ENCODE results near the gene CCT7. TPM values are rescaled to one million over a fixed set of nuclear protein-coding genes. Genes with fewer than 3 reads are reported as not detected.

Gene CCT7
- total and polyA plus RNA-seq, 2 of the 8 experiments (the other 6 are each of a cell fraction or from before 2014, with no cell fraction given): 440 to 474 TPM

GRCh38 chr2:73202156-73203054, 31.7 kb upstream of the CCT7 start, which contains the start of gene NOTO:
Gene NOTO (plus strand): TSS chr2:73202574. CDS start chr2:73202667, 93 bp downstream.
- 3% methylated on average over 55 of the region's 87 CpGs; no CpG with 5 or more reads in 1 of the 2 experiments for WGBS, 2 experiments (ENCODE audit: extremely low coverage in 1 of 2, insufficient coverage in 1 of 2, insufficient read length in 1 of 2, insufficient replicate concordance in 2 of 2, low coverage in 1 of 2, low lambda C conversion rate in 2 of 2, missing lambda C conversion rate in 1 of 2)
- Histone ChIP-seq H4K5ac (ENCODE audit: insufficient read length, low read depth, low read length) (peak within 1 kb of the TSS; percentile 19), H3K56ac (replicated peaks; ENCODE audit: insufficient read length, low read depth, low read length) (no peak within 1 kb of the TSS), H2BK120ac (replicated peaks; ENCODE audit: low read depth, low read length) (peak within 1 kb of the TSS; percentile 92), H2BK15ac (ENCODE audit: low read length) (peak within 1 kb of the TSS; percentile 72; the same call in 1 of the 2 replicates), H3K23me2 (ENCODE audit: low read depth, low read length) (peaks cover 10% of the 10 kb centered on the region), H3K18ac (ENCODE audit: extremely low read depth, low read length) (peak within 1 kb of the TSS; percentile 71), H3K79me1 (ENCODE audit: low read depth, low read length) (no peaks in the 10 kb centered on the region), H3K4me2 (ENCODE audit: insufficient read depth in 1 of 2, low read depth in 2 of 2, low read length in 2 of 2) (peak within 1 kb of the TSS; percentile 73 to 80), H3K4me3 (ENCODE audit: extremely low read depth in 1 of 4, insufficient read depth in 2 of 4, low read depth in 3 of 4, low read length in 4 of 4) (peak within 1 kb of the TSS; percentile 26 to 57 (median 42)), H3K9me3 (ENCODE audit: insufficient read depth in 2 of 2, low read depth in 1 of 2, low read length in 1 of 2) (no peaks in the 10 kb centered on the region), H3K23ac (ENCODE audit: insufficient read length) (no peak within 1 kb of the TSS), H3K27ac (ENCODE audit: low read depth, low read length) (no peak within 1 kb of the TSS), H2BK5ac (ENCODE audit: low read depth, low read length) (peak within 1 kb of the TSS; percentile 24; the same call in 1 of the 2 replicates), H3K79me2 (ENCODE audit: control insufficient read depth in 1 of 2, insufficient read depth in 2 of 2, low read length in 2 of 2) (no peaks in the 10 kb centered on the region), H2BK12ac (ENCODE audit: low read depth, low read length) (peak within 1 kb of the TSS; percentile 75; the same call in 1 of the 2 replicates), H2AK5ac (ENCODE audit: low read depth, low read length) (no peak within 1 kb of the TSS), H2BK20ac (ENCODE audit: low read length) (peak within 1 kb of the TSS; percentile 34; the same call in 1 of the 2 replicates), H4K8ac (ENCODE audit: extremely low read depth, insufficient read depth, low read length) (peak within 1 kb of the TSS; percentile 35), H4K20me1 (replicated peaks in 1 of 2; ENCODE audit: control insufficient read depth in 1 of 2, insufficient read depth in 2 of 2, low read length in 2 of 2) (no peaks in the 10 kb centered on the region), H3K4ac (replicated peaks; ENCODE audit: insufficient read length, low read depth, low read length) (peak within 1 kb of the TSS; percentile 85), H3K14ac (ENCODE audit: insufficient read length) (no peak within 1 kb of the TSS), H3K4me1 (replicated peaks in 1 of 4; ENCODE audit: control insufficient read depth in 3 of 4, insufficient read depth in 4 of 4, low read length in 3 of 4) (peaks cover 0 to 2% (median 0%) of the 10 kb centered on the region in 4 experiments; a peak in 2 of 7 replicates), H3K27me3 (replicated peaks in 1 of 4; ENCODE audit: control insufficient read depth in 3 of 4, extremely low read depth in 1 of 4, insufficient read depth in 3 of 4, low read length in 3 of 4) (peaks cover 14 to 34% (median 25%) of the 10 kb centered on the region in 4 experiments), H4K91ac (replicated peaks; ENCODE audit: insufficient read length, low read length) (peak within 1 kb of the TSS; percentile 54), H3K9ac (replicated peaks in 1 of 4; ENCODE audit: extremely low read depth in 1 of 4, low read depth in 3 of 4, low read length in 3 of 4) (no peak within 1 kb of the TSS; a peak in 1 of 7 replicates), H2AFZ (ENCODE audit: low read length) (peak within 1 kb of the TSS; percentile 78; the same call in 1 of the 2 replicates), H3K36me3 (ENCODE audit: control insufficient read depth in 2 of 4, insufficient read depth in 4 of 4, low read length in 3 of 4) (no peaks in the 10 kb centered on the region)
- FAIRE-seq (no peak), DNase-seq (ENCODE audit: low read depth in 1 of 2, low spot score in 2 of 2) (peak in 1 of 2 experiments; percentile 81)
- CTCF ChIA-PET (ENCODE audit: partially characterized antibody): interaction anchor here (0.6 to 2.5 kb wide), 11 partner anchors 10 to 316 kb away, joined by 3 to 18 read pairs (median 4); partner anchors contain the start of genes SMYD5 and SPR
- POLR2A ChIA-PET (ENCODE audit: partially characterized antibody): interaction anchor here (0.7 to 2.5 kb wide), 7 partner anchors 10 to 131 kb away, joined by 3 to 17 read pairs (median 4); partner anchors contain the start of genes CCT7 and SFXN5
- TF ChIP-seq YY1 (IDR thresholded peaks at IDR 0.05; ENCODE audit: low read depth, low read length): no peak
- no peak for TF ChIP-seq RAD21 (IDR thresholded peaks at IDR 0.05 in 1 of 2, conservative IDR thresholded peaks at IDR 0.05 in 1 of 2; ENCODE audit: low read depth in 2 of 2, low read length in 2 of 2)
- TF ChIP-seq SIX5 (IDR thresholded peaks at IDR 0.05; ENCODE audit: low read depth, low read length): no peak
- no peak for TF ChIP-seq CEBPB (IDR thresholded peaks at IDR 0.05; ENCODE audit: low read depth, low read length)
- TF ChIP-seq ASH2L (IDR thresholded peaks at IDR 0.05; ENCODE audit: low read length): peak; percentile 79
- peak; percentile 48 for TF ChIP-seq MAX (IDR thresholded peaks at IDR 0.05)
- no peak for TF ChIP-seq USF2 (IDR thresholded peaks at IDR 0.05; ENCODE audit: low read length)
- TF ChIP-seq SP2 (IDR thresholded peaks at IDR 0.05; ENCODE audit: low read length): no peak
- TF ChIP-seq BRCA1 (IDR thresholded peaks at IDR 0.05; ENCODE audit: low read depth, low read length): no peak
- TF ChIP-seq SP1 (IDR thresholded peaks at IDR 0.05; ENCODE audit: low read depth, low read length): no peak

Measured in H1 (cell line).